Neural cell (in vitro differentiated cells): ENCODE data around the gene GCSAM. TPM values are rescaled to one million over a fixed set of nuclear protein-coding genes. Genes with fewer than 3 reads are reported as not detected.

Experiments
- H2AFZ ChIP-seq: fragments of 200-600, 300-800 bp; sonication (generic), shearing (Covaris generic); 2 replicates; pipeline ENCODE4 v1.6.0; 2014; ENCODE audit warnings: low read depth, mild to moderate bottlenecking, antibody characterized with exemption, low read length, moderate library complexity
- H3F3A ChIP-seq: fragments of 200-600 bp; shearing (Covaris generic); 2 replicates; pipeline ENCODE4 v1.6.1; 2016; ENCODE audit warnings: mild to moderate bottlenecking, moderate library complexity, mixed read lengths, antibody characterized with exemption, low read length; ENCODE audit not compliant: insufficient read depth, poor library complexity, severe bottlenecking
- H3K27ac ChIP-seq: fragments of 200-600, 300-800 bp; sonication (generic), shearing (Covaris generic); 2 replicates; pipeline ENCODE4 v1.5.1; 2014; ENCODE audit warnings: mild to moderate bottlenecking, low read length, moderate library complexity
- H3K27me3 ChIP-seq: fragments of 300-800, 200-600 bp; sonication (generic), shearing (Covaris generic); 2 replicates; pipeline ENCODE4 v1.6.0; 2014; ENCODE audit warnings: mild to moderate bottlenecking, low read depth, low read length, moderate library complexity; ENCODE audit not compliant: insufficient read depth
- H3K36me3 ChIP-seq: fragments of 300-800, 200-600 bp; sonication (generic), shearing (Covaris generic); 2 replicates; pipeline ENCODE4 v1.5.1; 2014; ENCODE audit warnings: mild to moderate bottlenecking, antibody characterized with exemption, low read length, moderate library complexity; ENCODE audit not compliant: insufficient read depth
- H3K4me2 ChIP-seq: fragments of 300-800, 200-600 bp; sonication (generic), shearing (Covaris generic); 2 replicates; pipeline ENCODE4 v1.6.0; 2014; ENCODE audit warnings: mild to moderate bottlenecking, low read length
- H3K4me3 ChIP-seq: fragments of 300-800, 200-600 bp; sonication (generic), shearing (Covaris generic); 2 replicates; pipeline ENCODE4 v1.5.1; 2014; ENCODE audit warnings: mild to moderate bottlenecking, low read length, moderate library complexity
- H3K79me2 ChIP-seq: fragments of 200-600 bp; shearing (Covaris generic); replicated peaks from 2 replicates; pipeline ENCODE4 v1.6.0; 2014; ENCODE audit warnings: mild to moderate bottlenecking, low read length, moderate library complexity; ENCODE audit not compliant: insufficient read depth
- H3K9ac ChIP-seq: fragments of 300-800, 200-600 bp; sonication (generic), shearing (Covaris generic); 2 replicates; pipeline ENCODE4 v1.6.1; 2016; ENCODE audit warnings: mild to moderate bottlenecking, low read length, mixed read lengths
- H3K9me2 ChIP-seq: fragments of 200-600 bp; shearing (Covaris generic); 2 replicates; pipeline ENCODE4 v1.6.1; 2016; ENCODE audit warnings: mild to moderate bottlenecking, low read length, mixed read lengths; ENCODE audit not compliant: insufficient read depth
- H3K9me3 ChIP-seq: fragments of 200-600, 300-800 bp; sonication (generic), shearing (Covaris generic); 2 replicates; pipeline ENCODE4 v1.6.1; 2016; ENCODE audit warnings: mild to moderate bottlenecking, mixed run types, low read length, moderate library complexity, mixed read lengths
- H4K20me1 ChIP-seq: fragments of 200-600 bp; shearing (Covaris generic); 2 replicates; pipeline ENCODE4 v1.6.1; 2016; ENCODE audit warnings: mild to moderate bottlenecking, mixed run types; ENCODE audit not compliant: insufficient read depth
- CTCF ChIP-seq: fragments of 450-650 bp; IDR thresholded peaks from 2 replicates; pipeline ENCODE4 v1.5.1; 2014; ENCODE audit warnings: antibody characterized with exemption, mild to moderate bottlenecking, moderate library complexity; ENCODE audit not compliant: poor library complexity, severe bottlenecking
- EP300 ChIP-seq: fragments of 450-650 bp; conservative IDR thresholded peaks from 2 replicates; pipeline ENCODE4 v1.6.1; 2014; ENCODE audit warnings: antibody characterized with exemption, mild to moderate bottlenecking, moderate library complexity; ENCODE audit not compliant: poor library complexity, severe bottlenecking
- EZH2 ChIP-seq: fragments of 200-600, 300-800 bp; shearing (Covaris generic), sonication (generic); IDR thresholded peaks from 2 replicates; pipeline ENCODE4 v1.6.1; 2014; ENCODE audit warnings: antibody characterized with exemption, low read length, borderline replicate concordance, mild to moderate bottlenecking; ENCODE audit not compliant: insufficient read depth, poor library complexity, severe bottlenecking
- MXI1 ChIP-seq: fragments of 450-650 bp; conservative IDR thresholded peaks from 2 replicates; pipeline ENCODE4 v1.6.1; 2014; ENCODE audit warnings: antibody characterized with exemption, mild to moderate bottlenecking; ENCODE audit not compliant: poor library complexity, severe bottlenecking
- POLR2AphosphoS5 ChIP-seq: IDR thresholded peaks from 2 replicates; pipeline ENCODE4 v1.6.1; 2012
- RAD21 ChIP-seq: fragments of 450-650 bp; conservative IDR thresholded peaks from 2 replicates; pipeline ENCODE4 v1.6.1; 2014; ENCODE audit warnings: antibody characterized with exemption, mild to moderate bottlenecking, moderate library complexity
- REST ChIP-seq: IDR thresholded peaks from 2 replicates; pipeline ENCODE4 v1.6.1; 2012; ENCODE audit warnings: borderline replicate concordance
- SMC3 ChIP-seq: fragments of 450-650 bp; conservative IDR thresholded peaks from 2 replicates; pipeline ENCODE4 v1.6.1; 2014; ENCODE audit warnings: antibody characterized with exemption, mild to moderate bottlenecking, moderate library complexity; ENCODE audit not compliant: poor library complexity
- TAF1 ChIP-seq: IDR thresholded peaks from 2 replicates; pipeline ENCODE4 v1.6.1; 2012; ENCODE audit warnings: low read depth
- polyA plus RNA-seq: library from polyadenylated mRNA; depleted of rRNA; stranded (reverse); fragments of >200 nt; gene quantifications from 2 replicates; pipeline ENCODE4 v1.2.3, GENCODE V29; 2014

The GCSAM gene
- polyA plus RNA-seq, 1 donor from 2014 or later = not detected

GRCh38 chr3:112083239-112083638 is 49.8 kb downstream of the GCSAM start:
- Histone ChIP-seq H3K9me3 (no peaks in the 10 kb centered on the region), H2AFZ (no peak overlapping the region), H3K27me3 (peaks cover 24% of the 10 kb centered on the region), H3K27ac (no peak overlapping the region), H4K20me1 (no peaks in the 10 kb centered on the region), H3K4me3 (no peak overlapping the region), H3K9ac (no peak overlapping the region), H3K9me2 (no peaks in the 10 kb centered on the region), H3K36me3 (no peaks in the 10 kb centered on the region), H3K4me2 (no peak overlapping the region), H3F3A (no peaks in the 10 kb centered on the region), H3K79me2 (no peaks in the 10 kb centered on the region)
- TF ChIP-seq POLR2AphosphoS5 (no peak), RAD21 (no peak), MXI1 (no peak), CTCF (no peak), TAF1 (no peak), SMC3 (no peak), REST (no peak), EP300 (no peak), EZH2 (no peak)

GRCh38 chr3:112078125-112079083 is 54.6 kb downstream of the GCSAM start:
- Histone ChIP-seq H3K36me3 (no peaks in the 10 kb centered on the region), H3K9me3 (no peaks in the 10 kb centered on the region), H3K9ac (no peak overlapping the region), H3F3A (no peaks in the 10 kb centered on the region), H3K27me3 (no peaks in the 10 kb centered on the region), H3K27ac (no peak overlapping the region), H3K79me2 (no peaks in the 10 kb centered on the region), H4K20me1 (no peaks in the 10 kb centered on the region), H3K4me3 (no peak overlapping the region), H3K4me2 (no peak overlapping the region), H2AFZ (no peak overlapping the region), H3K9me2 (no peaks in the 10 kb centered on the region)
- TF ChIP-seq RAD21 (no peak), REST (no peak), EZH2 (no peak), SMC3 (no peak)
